Adrenal gland (tissue), 12 donors: ENCODE results near the gene KCNK18. TPM values are rescaled to one million over a fixed set of nuclear protein-coding genes. Genes with fewer than 3 reads are reported as not detected.
A peak's percentile ranks its signal among the peaks of the same experiment; 100 is the strongest.

Experiments used
- DNase-seq, 7 donors: peaks; one replicate each; pipeline ENCODE4 v3.0.0-alpha.2; 2019 to 2020
- H3K27ac ChIP-seq, 5 donors: fragments of 200-600 bp; sonication (generic) in 4 of 5; 1 replicate in 3 of 5; 2 replicates in 2 of 5; pipeline versions ENCODE4 v1.5.1 to v1.8.0; 2016 to 2020; ENCODE audit warnings: mild to moderate bottlenecking in 1 of 5
- H3K27me3 ChIP-seq: fragments of 200-600 bp; 2 replicates; pipeline ENCODE4 v1.8.0; 2021
- H3K36me3 ChIP-seq, 2 donors: fragments of 200-600 bp; replicated peaks in 1 of 2; 1 replicate in 1 of 2; 2 replicates in 1 of 2; pipeline versions ENCODE4 v1.5.1 to v1.8.0; 2018 to 2022
- H3K4me1 ChIP-seq, 2 donors: fragments of 200-600 bp; replicated peaks in 1 of 2; 1 replicate in 1 of 2; 2 replicates in 1 of 2; pipeline versions ENCODE4 v1.5.1 to v1.8.0; 2018 to 2021
- H3K4me3 ChIP-seq, 4 donors: fragments of 200-600 bp; sonication (generic) in 3 of 4; one replicate each; pipeline ENCODE4 v1.5.1; 2016 to 2018
- H3K9me3 ChIP-seq, 3 donors: fragments of 200-600 bp; sonication (generic) in 1 of 3; replicated peaks in 1 of 3; 1 replicate in 2 of 3; 2 replicates in 1 of 3; pipeline versions ENCODE4 v1.5.1 to v1.8.0; 2016 to 2021
- CTCF ChIP-seq, 6 experiments: fragments of 450-650 bp in 4 of 6; fragments of 200-600 bp in 2 of 6; sonication (generic) in 1 of 6; IDR thresholded peaks; 1 replicate in 5 of 6; 2 replicates in 1 of 6; pipeline versions ENCODE4 v1.5.1 to v1.8.0; 2016 to 2021; ENCODE audit warnings: antibody characterized with exemption in 6 of 6, mild to moderate bottlenecking in 2 of 6, moderate library complexity in 1 of 6
- POLR2A ChIP-seq, 2 donors: fragments of 450-650 bp; IDR thresholded peaks; one replicate each; pipeline ENCODE4 v1.6.1; 2017; ENCODE audit warnings: antibody characterized with exemption in 2 of 2, mild to moderate bottlenecking in 2 of 2, moderate library complexity in 1 of 2
- WGBS, 4 donors: extraction: QIAGEN DNeasy Blood & Tissue Kit in 2 of 4; methylation state at CpG; one replicate each; pipeline versions ENCODE4 v1.1.5 to v1.1.7; 2013 to 2017; 5-methylcytosine and 5-hydroxymethylcytosine counted together
- intact Hi-C, 2 donors: fragments of 100-400 bp; cut with DNase I; formaldehyde crosslinking; loops; one replicate each; pipeline versions ENCODE4 v1.14.1 to v1.15.0; 2022 to 2023
- polyA plus RNA-seq, 3 donors: library from polyadenylated mRNA; stranded (reverse); fragments of 200-250 nt in 2 of 3; fragments of 350-450 nt in 1 of 3; fragmentation: Illumina TruSeq in 1 of 3; extraction: RNeasy Lipid Tissue Mini Kit (QIAGEN cat#74804) in 1 of 3; gene quantifications; one replicate each; pipeline ENCODE4 v1.2.3, GENCODE V29; 2013 to 2014
- total RNA-seq, 9 donors: library from RNA; depleted of rRNA in 4 of 9; stranded (reverse); fragments of >200 nt in 4 of 9; fragments of 120-200 nt in 1 of 9; fragmentation: NEBNext Ultra II Directional in 1 of 9; extraction: Animal tissue kit (Norgen Biotek cat#: 25700) in 1 of 9; gene quantifications; one replicate each; pipeline versions ENCODE4 v1.1.0 to v1.2.4, GENCODE V29; 2013 to 2023
- donor health status: healthy with polysubstance abuse.
- donor health status: Bipolar disorder and iron deficiency.
- donor health status: DM: yes; HTN: yes; CAD: no.
- donor health status: DM: no; HTN: no; CAD: no.
- donor health status: DM: no; HTN: no; CAD: no.
- donor health status: DM: yes; HTN: yes; CAD: no.

The KCNK18 gene
- total and polyA plus RNA-seq, 12 donors: not detected

GRCh38 chr10:117159390-117159789, 37.9 kb upstream of the KCNK18 start:
- TF ChIP-seq CTCF (IDR thresholded peaks at IDR 0.05) (no peak), POLR2A (IDR thresholded peaks at IDR 0.05) (no peak)
- Histone ChIP-seq H3K4me3 (no peak overlapping the region), H3K27ac (no peak overlapping the region), H3K4me1 (peaks cover 10 to 12% of the 10 kb centered on the region in 2 donors), H3K36me3 (no peaks in the 10 kb centered on the region), H3K9me3 (no peaks in the 10 kb centered on the region), H3K27me3 (peaks cover 97% of the 10 kb centered on the region)
- 11 to 12% (median 11%) methylated on average over 6 of the region's 6 CpGs for WGBS, 4 donors
- DNase-seq: no peak
- intact Hi-C loops: no loop called here

- H3K4me1 ChIP-seq: peaks cover 10 to 21% of the 10 kb centered on the region in 2 donors
- no peaks in the 10 kb centered on the region for H3K36me3 ChIP-seq
- peaks cover 97% of the 10 kb centered on the region for H3K27me3 ChIP-seq
- H3K27ac ChIP-seq: no peak overlapping the region
- 12 to 16% (median 13%) methylated on average over 5 of the region's 5 CpGs for WGBS, 4 donors
- H3K4me3 ChIP-seq: no peak overlapping the region
- no peak for DNase-seq
- intact Hi-C loops: no loop called here
- no peaks in the 10 kb centered on the region for H3K9me3 ChIP-seq
- TF ChIP-seq CTCF (IDR thresholded peaks at IDR 0.05) (no peak), POLR2A (IDR thresholded peaks at IDR 0.05) (no peak)
Measured at GRCh38 chr10:117160567-117160966, 36.7 kb upstream of the KCNK18 start.

- no peak for TF ChIP-seq POLR2A (IDR thresholded peaks at IDR 0.05)
- no peak for TF ChIP-seq CTCF (IDR thresholded peaks at IDR 0.05)
- Histone ChIP-seq H3K36me3 (no peaks in the 10 kb centered on the region), H3K27ac (no peak overlapping the region), H3K27me3 (peaks cover 97% of the 10 kb centered on the region), H3K4me1 (peaks cover 10 to 30% of the 10 kb centered on the region in 2 donors), H3K9me3 (no peaks in the 10 kb centered on the region), H3K4me3 (no peak overlapping the region)
- 9 to 15% (median 12%) methylated on average over 6 of the region's 6 CpGs for WGBS, 4 donors
- no peak for DNase-seq
- intact Hi-C loops: no loop called here
Measured at GRCh38 chr10:117161386-117162033, 35.8 kb upstream of the KCNK18 start.

GRCh38 chr10:117162093-117163060, 34.9 kb upstream of the KCNK18 start:
- WGBS, 4 donors: 6 to 8% (median 7%) methylated on average over 30 to 39 of the region's 39 CpGs
- peak overlapping the region in 1 of 4 donors; percentile 33 for H3K4me3 ChIP-seq
- no peaks in the 10 kb centered on the region for H3K9me3 ChIP-seq
- TF ChIP-seq CTCF (IDR thresholded peaks at IDR 0.05): no peak
- TF ChIP-seq POLR2A (IDR thresholded peaks at IDR 0.05): no peak
- H3K36me3 ChIP-seq: no peaks in the 10 kb centered on the region
- H3K27ac ChIP-seq: no peak overlapping the region
- peaks cover 10 to 30% of the 10 kb centered on the region in 2 donors for H3K4me1 ChIP-seq
- DNase-seq: no peak
- intact Hi-C loops: no loop called here
- H3K27me3 ChIP-seq: peaks cover 98% of the 10 kb centered on the region
